NCI-H2107 (cell line): ENCODE measurements around the gene B3GALNT2.

Experiments used
- DNase-seq: peaks from one replicate; lab custom pipeline; 2025; lab: John Stamatoyannopoulos, UW

Gene B3GALNT2

GRCh38 chr1:235450886-235451483 lies 53.3 kb downstream of the B3GALNT2 start:
- no peak for DNase-seq

- DNase-seq: no peak
Measured at GRCh38 chr1:235450433-235450832, 53.8 kb downstream of the B3GALNT2 start.

GRCh38 chr1:235448616-235449015 lies 55.6 kb downstream of the B3GALNT2 start:
- DNase-seq: no peak

GRCh38 chr1:235442788-235443429 lies 61.3 kb downstream of the B3GALNT2 start:
- DNase-seq: no peak

GRCh38 chr1:235441159-235441685 lies 63.0 kb downstream of the B3GALNT2 start:
- DNase-seq: no peak

- DNase-seq: no peak
Measured at GRCh38 chr1:235434001-235434400, 70.3 kb downstream of the B3GALNT2 start.

GRCh38 chr1:235430991-235431390 lies 73.3 kb downstream of the B3GALNT2 start:
- no peak for DNase-seq

- no peak for DNase-seq
Measured at GRCh38 chr1:235429143-235429542, 75.1 kb downstream of the B3GALNT2 start.

GRCh38 chr1:235427447-235427846 lies 76.8 kb downstream of the B3GALNT2 start:
- DNase-seq: no peak

- DNase-seq: no peak
Measured at GRCh38 chr1:235426680-235427079, 77.6 kb downstream of the B3GALNT2 start.

- DNase-seq: no peak
Measured at GRCh38 chr1:235426143-235426542, 78.1 kb downstream of the B3GALNT2 start.

- no peak for DNase-seq
Measured at GRCh38 chr1:235425357-235425756, 78.9 kb downstream of the B3GALNT2 start.

GRCh38 chr1:235424092-235424491 lies 80.2 kb downstream of the B3GALNT2 start:
- peak; percentile 15 for DNase-seq

GRCh38 chr1:235423214-235423652 lies 81.0 kb downstream of the B3GALNT2 start:
- no peak for DNase-seq

- no peak for DNase-seq
Measured at GRCh38 chr1:235421751-235422150, 82.5 kb downstream of the B3GALNT2 start.

- DNase-seq: peak; percentile 30
Measured at GRCh38 chr1:235417086-235417697, 87.1 kb downstream of the B3GALNT2 start.

- DNase-seq: no peak
Measured at GRCh38 chr1:235416662-235417049, 87.6 kb downstream of the B3GALNT2 start.

- peak; percentile 19 for DNase-seq
Measured at GRCh38 chr1:235415008-235415904, 89.0 kb downstream of the B3GALNT2 start.

GRCh38 chr1:235411489-235412486 lies 92.5 kb downstream of the B3GALNT2 start:
- no peak for DNase-seq

- no peak for DNase-seq
Measured at GRCh38 chr1:235410467-235410866, 93.8 kb downstream of the B3GALNT2 start.
